ENCODE data around the gene GALNT12. TPM values are rescaled to one million over a fixed set of nuclear protein-coding genes. Genes with fewer than 3 reads are reported as not detected.

GALNT12 gene
- total and polyA plus RNA-seq, 2 experiments from 2014 or later, result 14.6 to 23.6 TPM

GRCh38 chr9:98884849-98885248 lies 77.4 kb downstream of the GALNT12 start (continued):
- no peak for TF ChIP-seq CREB1 (CRISPR knock-in tag; IDR thresholded peaks at IDR 0.05; ENCODE audit: low read depth)

DNA sequence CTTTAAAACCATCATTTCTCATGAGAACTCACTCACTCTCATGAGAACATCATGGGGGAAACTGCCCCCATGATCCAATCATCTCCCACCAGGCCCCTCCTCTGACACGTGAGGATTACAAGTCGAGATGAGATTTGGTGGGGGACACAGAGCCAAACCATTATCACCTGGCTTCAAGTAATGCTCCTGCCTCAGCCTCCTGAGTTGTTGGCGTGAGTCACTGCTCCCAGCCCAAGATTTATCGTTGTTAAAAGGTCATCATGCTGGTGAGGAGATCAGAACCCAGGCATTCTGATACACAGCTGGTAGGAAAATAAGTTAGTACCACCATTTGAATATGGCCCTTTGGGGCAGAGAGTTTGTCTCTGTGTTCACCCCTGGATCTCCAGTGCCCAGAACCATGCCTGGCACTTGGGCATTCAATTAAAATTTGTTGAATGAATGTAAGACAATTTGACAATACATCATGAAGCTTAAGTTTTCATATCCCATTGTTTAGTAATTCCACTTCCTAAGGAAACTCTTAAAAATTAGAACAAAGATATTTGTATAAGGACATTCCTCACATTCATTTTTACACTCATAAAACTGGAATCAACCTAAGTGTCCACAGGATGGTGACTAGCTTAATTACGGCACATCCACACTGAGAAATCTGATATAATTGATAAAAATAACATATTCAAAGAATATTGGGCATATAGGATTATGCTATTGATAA lies 78.3 kb downstream of the GALNT12 start:
- Histone ChIP-seq H3K27ac (ENCODE audit: low read depth) (no peak overlapping the region), H3K4me1 (ENCODE audit: insufficient read depth) (no peaks in the 10 kb centered on the region), H3K36me3 (ENCODE audit: insufficient read depth) (no peaks in the 10 kb centered on the region), H2AFZ (no peak overlapping the region), H3F3A (replicated peaks; ENCODE audit: low read depth) (no peaks in the 10 kb centered on the region), H3K27me3 (ENCODE audit: insufficient read depth) (no peaks in the 10 kb centered on the region), H4K20me1 (replicated peaks; ENCODE audit: insufficient read depth) (no peaks in the 10 kb centered on the region), H3K79me2 (replicated peaks; ENCODE audit: insufficient read depth) (no peaks in the 10 kb centered on the region), H3K4me2 (no peak overlapping the region), H3K9me2 (ENCODE audit: insufficient read depth) (no peaks in the 10 kb centered on the region), H3K4me3 (no peak overlapping the region)
- H3K4me3 Mint-ChIP-seq, result no peak overlapping the region
- H3K9me3 Mint-ChIP-seq, result no peaks in the 10 kb centered on the region
- no peak overlapping the region for H3K27ac Mint-ChIP-seq
- TF ChIP-seq ZNF331 (CRISPR knock-in tag; IDR thresholded peaks at IDR 0.05; ENCODE audit: low read depth), result no peak
- no peak for TF ChIP-seq NANOG (IDR thresholded peaks at IDR 0.05; ENCODE audit: borderline replicate concordance)
- no peak for TF ChIP-seq CTCF (conservative IDR thresholded peaks at IDR 0.05; ENCODE audit: low read depth in 2 of 2)
- TF ChIP-seq STAT1 (IDR thresholded peaks at IDR 0.05; ENCODE audit: unreplicated experiment), result no peak
- TF ChIP-seq CREB1 (CRISPR knock-in tag; IDR thresholded peaks at IDR 0.05; ENCODE audit: low read depth), result no peak
- no peak for TF ChIP-seq POLR2AphosphoS5 (IDR thresholded peaks at IDR 0.05; ENCODE audit: low read depth)
- TF ChIP-seq, protein P1, sequence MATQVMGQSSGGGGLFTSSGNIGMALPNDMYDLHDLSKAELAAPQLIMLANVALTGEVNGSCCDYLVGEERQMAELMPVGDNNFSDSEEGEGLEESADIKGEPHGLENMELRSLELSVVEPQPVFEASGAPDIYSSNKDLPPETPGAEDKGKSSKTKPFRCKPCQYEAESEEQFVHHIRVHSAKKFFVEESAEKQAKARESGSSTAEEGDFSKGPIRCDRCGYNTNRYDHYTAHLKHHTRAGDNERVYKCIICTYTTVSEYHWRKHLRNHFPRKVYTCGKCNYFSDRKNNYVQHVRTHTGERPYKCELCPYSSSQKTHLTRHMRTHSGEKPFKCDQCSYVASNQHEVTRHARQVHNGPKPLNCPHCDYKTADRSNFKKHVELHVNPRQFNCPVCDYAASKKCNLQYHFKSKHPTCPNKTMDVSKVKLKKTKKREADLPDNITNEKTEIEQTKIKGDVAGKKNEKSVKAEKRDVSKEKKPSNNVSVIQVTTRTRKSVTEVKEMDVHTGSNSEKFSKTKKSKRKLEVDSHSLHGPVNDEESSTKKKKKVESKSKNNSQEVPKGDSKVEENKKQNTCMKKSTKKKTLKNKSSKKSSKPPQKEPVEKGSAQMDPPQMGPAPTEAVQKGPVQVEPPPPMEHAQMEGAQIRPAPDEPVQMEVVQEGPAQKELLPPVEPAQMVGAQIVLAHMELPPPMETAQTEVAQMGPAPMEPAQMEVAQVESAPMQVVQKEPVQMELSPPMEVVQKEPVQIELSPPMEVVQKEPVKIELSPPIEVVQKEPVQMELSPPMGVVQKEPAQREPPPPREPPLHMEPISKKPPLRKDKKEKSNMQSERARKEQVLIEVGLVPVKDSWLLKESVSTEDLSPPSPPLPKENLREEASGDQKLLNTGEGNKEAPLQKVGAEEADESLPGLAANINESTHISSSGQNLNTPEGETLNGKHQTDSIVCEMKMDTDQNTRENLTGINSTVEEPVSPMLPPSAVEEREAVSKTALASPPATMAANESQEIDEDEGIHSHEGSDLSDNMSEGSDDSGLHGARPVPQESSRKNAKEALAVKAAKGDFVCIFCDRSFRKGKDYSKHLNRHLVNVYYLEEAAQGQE (IDR thresholded peaks at IDR 0.05; ENCODE audit: unreplicated experiment), result no peak
- no peak for TF ChIP-seq JUNB (IDR thresholded peaks at IDR 0.05; ENCODE audit: unreplicated experiment)
- no peak for TF ChIP-seq EZH2phosphoT487 (IDR thresholded peaks at IDR 0.05; ENCODE audit: unreplicated experiment)
- no peak for TF ChIP-seq ZNF462 (CRISPR knock-in tag; IDR thresholded peaks at IDR 0.05)
- TF ChIP-seq EZH2 (IDR thresholded peaks at IDR 0.05; ENCODE audit: low read depth, unreplicated experiment), result no peak
- TF ChIP-seq, protein P2, sequence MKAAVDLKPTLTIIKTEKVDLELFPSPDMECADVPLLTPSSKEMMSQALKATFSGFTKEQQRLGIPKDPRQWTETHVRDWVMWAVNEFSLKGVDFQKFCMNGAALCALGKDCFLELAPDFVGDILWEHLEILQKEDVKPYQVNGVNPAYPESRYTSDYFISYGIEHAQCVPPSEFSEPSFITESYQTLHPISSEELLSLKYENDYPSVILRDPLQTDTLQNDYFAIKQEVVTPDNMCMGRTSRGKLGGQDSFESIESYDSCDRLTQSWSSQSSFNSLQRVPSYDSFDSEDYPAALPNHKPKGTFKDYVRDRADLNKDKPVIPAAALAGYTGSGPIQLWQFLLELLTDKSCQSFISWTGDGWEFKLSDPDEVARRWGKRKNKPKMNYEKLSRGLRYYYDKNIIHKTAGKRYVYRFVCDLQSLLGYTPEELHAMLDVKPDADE (IDR thresholded peaks at IDR 0.05), result no peak
- TF ChIP-seq ZNF114 (CRISPR knock-in tag; IDR thresholded peaks at IDR 0.05), result no peak
- H3K4me1 Mint-ChIP-seq, result no peaks in the 10 kb centered on the region
- ATAC-seq (no peak), DNase-seq (ENCODE audit: low spot score) (no peak)
- no peaks in the 10 kb centered on the region for H3K27me3 Mint-ChIP-seq (ENCODE audit: insufficient read depth, low read depth, poor library complexity)
- no peaks in the 10 kb centered on the region for H3K36me3 Mint-ChIP-seq (ENCODE audit: low read depth)
